Uterus (tissue), 2 donors: ENCODE data around the gene CEBPE.

Source experiments
- CTCF ChIP-seq, 4 experiments: fragments of 200-600 bp in 2 of 4; fragments of 450-650 bp in 2 of 4; sonication (generic) in 2 of 4; IDR thresholded peaks; one replicate each; pipeline ENCODE4 v1.5.1; 2016 to 2019; ENCODE audit warnings: antibody characterized with exemption in 4 of 4, mild to moderate bottlenecking in 2 of 4, moderate library complexity in 1 of 4
- POLR2A ChIP-seq, 2 donors: fragments of 450-650 bp; IDR thresholded peaks; one replicate each; pipeline ENCODE4 v1.6.1; 2016; ENCODE audit warnings: antibody characterized with exemption in 2 of 2, mild to moderate bottlenecking in 1 of 2, moderate library complexity in 1 of 2

DNA sequence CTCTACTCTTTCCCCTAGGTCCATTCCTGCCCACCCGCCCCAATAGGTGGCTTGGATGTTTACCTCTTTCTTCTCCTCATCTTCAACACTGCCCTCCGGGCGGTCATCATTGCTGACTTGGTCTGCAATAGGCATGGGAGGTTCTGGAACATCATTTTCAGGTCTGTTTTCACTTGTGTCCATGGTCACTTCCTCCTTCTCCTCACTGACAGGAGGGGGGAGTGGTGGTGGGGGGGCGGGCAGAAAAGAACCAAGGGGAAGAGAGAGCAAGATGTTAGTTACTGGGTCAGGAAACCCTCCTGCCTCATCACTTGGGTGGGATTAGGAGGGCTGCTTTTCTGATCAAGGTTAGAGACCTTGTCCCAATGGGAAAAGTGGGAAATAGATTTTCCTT is 49.6 kb downstream of the CEBPE start:
- TF ChIP-seq CTCF (IDR thresholded peaks at IDR 0.05) (no peak), POLR2A (IDR thresholded peaks at IDR 0.05) (no peak)
